Measurements from ENCODE around the gene C15orf40.

Gene C15orf40

DNA sequence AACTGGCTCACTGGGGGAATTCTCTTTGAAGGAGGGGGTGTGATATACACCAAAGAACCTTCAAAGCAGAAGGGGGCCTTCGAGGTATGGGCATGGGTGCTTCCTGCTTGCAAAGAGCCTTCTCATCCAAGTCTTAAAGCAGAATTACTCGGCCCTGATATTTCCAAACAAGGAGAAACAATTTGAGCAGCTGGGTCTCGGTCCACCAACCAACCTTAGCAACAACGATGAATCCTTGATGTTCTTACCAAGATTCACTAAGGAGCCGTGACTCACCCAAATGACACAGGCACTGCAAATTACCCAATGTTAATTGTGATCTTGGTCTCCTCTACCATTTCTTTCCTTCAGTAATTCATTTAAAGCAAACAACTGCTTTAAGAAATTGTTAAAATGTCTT is 66.6 kb downstream of the C15orf40 start:
- Histone ChIP-seq H3K4me2 (ENCODE audit: insufficient read depth, low read length, poor library complexity, severe bottlenecking) (no peak overlapping the region), H3K27me3 (ENCODE audit: control insufficient read depth in 3 of 3, insufficient read depth in 3 of 3, low read depth in 1 of 3, low read length in 3 of 3) (no peaks in the 10 kb centered on the region), H3K14ac (ENCODE audit: low read length) (no peak overlapping the region), H3K4ac (ENCODE audit: low read length) (no peak overlapping the region), H3K4me1 (ENCODE audit: control insufficient read depth in 2 of 2, insufficient read depth in 1 of 2, low read depth in 1 of 2, low read length in 2 of 2) (peaks cover 0 to 2% of the 10 kb centered on the region in 2 donors), H3K4me3 (ENCODE audit: low read length in 2 of 2) (no peak overlapping the region), H2AFZ (ENCODE audit: low read length) (no peak overlapping the region), H2BK12ac (ENCODE audit: low read length) (no peak overlapping the region), H3K9me3 (replicated peaks in 1 of 2; ENCODE audit: control insufficient read depth in 2 of 2, insufficient read depth in 1 of 2, low read depth in 1 of 2, low read length in 2 of 2) (no peaks in the 10 kb centered on the region), H2AK5ac (ENCODE audit: low read depth, low read length) (no peak overlapping the region), H3K79me1 (ENCODE audit: low read depth, low read length) (no peaks in the 10 kb centered on the region), H3K27ac (replicated peaks; ENCODE audit: low read length) (no peak overlapping the region), H4K8ac (ENCODE audit: low read depth, low read length) (no peak overlapping the region), H3K18ac (ENCODE audit: low read length) (no peak overlapping the region), H2BK15ac (ENCODE audit: low read length) (no peak overlapping the region), H4K91ac (ENCODE audit: low read depth, low read length, poor library complexity) (no peak overlapping the region), H2BK120ac (ENCODE audit: low read depth, low read length) (no peak overlapping the region), H3K23ac (ENCODE audit: low read depth, low read length, poor library complexity) (no peak overlapping the region), H2BK5ac (ENCODE audit: low read length) (no peak overlapping the region), H3K36me3 (replicated peaks in 1 of 2; ENCODE audit: control insufficient read depth in 2 of 2, insufficient read depth in 2 of 2, low read length in 2 of 2) (no peaks in the 10 kb centered on the region), H3K9ac (ENCODE audit: low read depth, low read length, poor library complexity) (no peak overlapping the region)
- no peak for DNase-seq (ENCODE audit: low spot score)
- WGBS, 2 donors (ENCODE audit: extremely low coverage in 2 of 2, insufficient read length in 2 of 2, insufficient replicate concordance in 1 of 2): no CpG with 5 or more reads among the region's 5 CpGs

DNA sequence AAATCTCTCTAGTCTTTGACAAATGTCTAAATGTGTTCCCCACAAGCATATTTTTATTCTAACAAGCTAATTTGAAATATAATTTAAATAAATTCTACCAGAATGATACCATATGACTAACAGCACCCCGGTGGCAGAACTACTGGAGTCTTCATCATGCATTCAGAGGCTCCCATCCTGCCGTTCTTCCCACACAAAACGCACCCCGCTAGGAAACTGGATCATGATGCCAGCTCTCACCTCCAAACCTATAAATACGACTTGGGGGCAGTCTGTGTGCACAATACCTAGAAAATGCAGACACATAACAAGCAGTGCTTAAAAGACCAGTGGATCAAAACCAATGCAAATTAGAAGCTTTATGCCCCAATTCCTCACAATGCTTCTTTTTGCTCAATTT is 67.4 kb downstream of the C15orf40 start:
- Histone ChIP-seq H2AK5ac (ENCODE audit: low read depth, low read length) (no peak overlapping the region), H3K27ac (replicated peaks; ENCODE audit: low read length) (no peak overlapping the region), H2BK15ac (ENCODE audit: low read length) (no peak overlapping the region), H3K27me3 (ENCODE audit: control insufficient read depth in 3 of 3, insufficient read depth in 3 of 3, low read depth in 1 of 3, low read length in 3 of 3) (no peaks in the 10 kb centered on the region), H3K9ac (ENCODE audit: low read depth, low read length, poor library complexity) (no peak overlapping the region), H3K23ac (ENCODE audit: low read depth, low read length, poor library complexity) (no peak overlapping the region), H3K4me3 (ENCODE audit: low read length in 2 of 2) (no peak overlapping the region), H2AFZ (ENCODE audit: low read length) (no peak overlapping the region), H2BK5ac (ENCODE audit: low read length) (no peak overlapping the region), H3K4me2 (ENCODE audit: insufficient read depth, low read length, poor library complexity, severe bottlenecking) (no peak overlapping the region), H3K9me3 (replicated peaks in 1 of 2; ENCODE audit: control insufficient read depth in 2 of 2, insufficient read depth in 1 of 2, low read depth in 1 of 2, low read length in 2 of 2) (no peaks in the 10 kb centered on the region), H2BK12ac (ENCODE audit: low read length) (no peak overlapping the region), H4K8ac (ENCODE audit: low read depth, low read length) (no peak overlapping the region), H3K36me3 (replicated peaks in 1 of 2; ENCODE audit: control insufficient read depth in 2 of 2, insufficient read depth in 2 of 2, low read length in 2 of 2) (no peaks in the 10 kb centered on the region), H4K91ac (ENCODE audit: low read depth, low read length, poor library complexity) (no peak overlapping the region), H3K79me1 (ENCODE audit: low read depth, low read length) (no peaks in the 10 kb centered on the region), H3K18ac (ENCODE audit: low read length) (no peak overlapping the region), H3K4me1 (ENCODE audit: control insufficient read depth in 2 of 2, insufficient read depth in 1 of 2, low read depth in 1 of 2, low read length in 2 of 2) (peaks cover 0 to 2% of the 10 kb centered on the region in 2 donors), H3K14ac (ENCODE audit: low read length) (no peak overlapping the region), H3K4ac (ENCODE audit: low read length) (no peak overlapping the region), H2BK120ac (ENCODE audit: low read depth, low read length) (no peak overlapping the region)
- no peak for DNase-seq (ENCODE audit: low spot score)
- no CpG with 5 or more reads among the region's 5 CpGs for WGBS, 2 donors (ENCODE audit: extremely low coverage in 2 of 2, insufficient read length in 2 of 2, insufficient replicate concordance in 1 of 2)

DNA sequence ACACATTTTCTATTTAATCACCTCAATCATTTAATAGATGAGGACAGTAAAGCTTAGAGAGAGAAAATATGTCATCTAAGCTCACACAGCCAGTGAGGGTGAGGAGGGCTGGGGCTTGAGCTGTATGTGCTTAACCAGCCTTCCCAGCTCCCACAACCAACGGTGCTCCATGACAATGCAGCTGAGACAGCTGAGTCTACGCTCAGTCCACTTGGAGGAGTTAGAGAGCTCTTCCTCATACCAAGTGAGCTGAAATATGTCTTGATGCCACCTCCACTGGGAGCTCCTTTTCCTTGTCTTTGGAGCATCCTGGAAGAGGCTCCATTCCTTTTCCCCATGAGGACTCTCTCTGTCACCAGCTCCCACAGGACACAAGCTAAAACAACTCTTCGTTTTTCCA is 68.3 kb downstream of the C15orf40 start:
- H3K27ac ChIP-seq (replicated peaks; ENCODE audit: low read length): no peak overlapping the region
- no peak overlapping the region for H2BK120ac ChIP-seq (ENCODE audit: low read depth, low read length)
- H3K27me3 ChIP-seq (ENCODE audit: control insufficient read depth in 3 of 3, insufficient read depth in 3 of 3, low read depth in 1 of 3, low read length in 3 of 3): no peaks in the 10 kb centered on the region
- H3K14ac ChIP-seq (ENCODE audit: low read length): no peak overlapping the region
- H2AFZ ChIP-seq (ENCODE audit: low read length): no peak overlapping the region
- DNase-seq (ENCODE audit: low spot score): no peak
- H2BK12ac ChIP-seq (ENCODE audit: low read length): no peak overlapping the region
- no peak overlapping the region for H4K91ac ChIP-seq (ENCODE audit: low read depth, low read length, poor library complexity)
- no peak overlapping the region for H4K8ac ChIP-seq (ENCODE audit: low read depth, low read length)
- no peaks in the 10 kb centered on the region for H3K79me1 ChIP-seq (ENCODE audit: low read depth, low read length)
- WGBS, 2 donors (ENCODE audit: extremely low coverage in 2 of 2, insufficient read length in 2 of 2, insufficient replicate concordance in 1 of 2): no CpG with 5 or more reads among the region's 3 CpGs
- H3K9me3 ChIP-seq (replicated peaks in 1 of 2; ENCODE audit: control insufficient read depth in 2 of 2, insufficient read depth in 1 of 2, low read depth in 1 of 2, low read length in 2 of 2): no peaks in the 10 kb centered on the region
- no peak overlapping the region for H3K4ac ChIP-seq (ENCODE audit: low read length)
- H2BK15ac ChIP-seq (ENCODE audit: low read length): no peak overlapping the region
- no peak overlapping the region for H3K18ac ChIP-seq (ENCODE audit: low read length)
- H3K4me3 ChIP-seq (ENCODE audit: low read length in 2 of 2): no peak overlapping the region
- H3K9ac ChIP-seq (ENCODE audit: low read depth, low read length, poor library complexity): no peak overlapping the region
- no peak overlapping the region for H2BK5ac ChIP-seq (ENCODE audit: low read length)
- H2AK5ac ChIP-seq (ENCODE audit: low read depth, low read length): no peak overlapping the region
- H3K4me1 ChIP-seq (ENCODE audit: control insufficient read depth in 2 of 2, insufficient read depth in 1 of 2, low read depth in 1 of 2, low read length in 2 of 2): peaks cover 0 to 2% of the 10 kb centered on the region in 2 donors
- H3K23ac ChIP-seq (ENCODE audit: low read depth, low read length, poor library complexity): no peak overlapping the region
- no peak overlapping the region for H3K4me2 ChIP-seq (ENCODE audit: insufficient read depth, low read length, poor library complexity, severe bottlenecking)
- no peaks in the 10 kb centered on the region for H3K36me3 ChIP-seq (replicated peaks in 1 of 2; ENCODE audit: control insufficient read depth in 2 of 2, insufficient read depth in 2 of 2, low read length in 2 of 2)

DNA sequence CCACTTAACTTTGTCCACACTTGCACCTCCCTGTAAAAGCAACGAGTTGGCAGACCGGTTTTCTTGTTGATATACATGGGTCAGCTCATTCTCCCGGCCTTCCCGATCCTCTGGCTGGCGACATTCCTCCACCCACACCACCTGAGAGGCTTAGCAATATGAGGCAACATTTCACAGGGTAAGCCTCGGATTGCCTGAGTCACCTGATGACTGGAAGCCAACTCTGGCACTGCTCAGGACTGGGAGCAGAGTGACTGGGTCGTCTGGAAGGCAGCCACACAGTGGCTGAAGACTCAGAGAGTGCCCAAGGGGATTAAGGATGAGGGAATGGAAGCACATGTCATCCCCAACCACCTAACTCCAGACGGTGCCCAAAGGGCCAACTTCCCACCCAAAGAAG is 68.7 kb downstream of the C15orf40 start:
- DNase-seq (ENCODE audit: low spot score): no peak
- no CpG with 5 or more reads among the region's 8 CpGs for WGBS, 2 donors (ENCODE audit: extremely low coverage in 2 of 2, insufficient read length in 2 of 2, insufficient replicate concordance in 1 of 2)
- no peaks in the 10 kb centered on the region for H3K79me1 ChIP-seq (ENCODE audit: low read depth, low read length)

More for the DNA sequence above, 68.7 kb downstream of the C15orf40 start:
- Histone ChIP-seq H3K18ac (ENCODE audit: low read length) (no peak overlapping the region), H2BK15ac (ENCODE audit: low read length) (no peak overlapping the region), H3K27ac (replicated peaks; ENCODE audit: low read length) (no peak overlapping the region), H3K4ac (ENCODE audit: low read length) (no peak overlapping the region), H3K23ac (ENCODE audit: low read depth, low read length, poor library complexity) (no peak overlapping the region), H2AFZ (ENCODE audit: low read length) (no peak overlapping the region), H3K4me2 (ENCODE audit: insufficient read depth, low read length, poor library complexity, severe bottlenecking) (no peak overlapping the region), H3K9ac (ENCODE audit: low read depth, low read length, poor library complexity) (no peak overlapping the region), H3K4me3 (ENCODE audit: low read length in 2 of 2) (no peak overlapping the region), H3K27me3 (ENCODE audit: control insufficient read depth in 3 of 3, insufficient read depth in 3 of 3, low read depth in 1 of 3, low read length in 3 of 3) (no peaks in the 10 kb centered on the region), H2BK12ac (ENCODE audit: low read length) (no peak overlapping the region), H2BK120ac (ENCODE audit: low read depth, low read length) (no peak overlapping the region), H4K91ac (ENCODE audit: low read depth, low read length, poor library complexity) (no peak overlapping the region), H3K36me3 (replicated peaks in 1 of 2; ENCODE audit: control insufficient read depth in 2 of 2, insufficient read depth in 2 of 2, low read length in 2 of 2) (no peaks in the 10 kb centered on the region), H3K9me3 (replicated peaks in 1 of 2; ENCODE audit: control insufficient read depth in 2 of 2, insufficient read depth in 1 of 2, low read depth in 1 of 2, low read length in 2 of 2) (no peaks in the 10 kb centered on the region), H3K14ac (ENCODE audit: low read length) (no peak overlapping the region), H3K4me1 (ENCODE audit: control insufficient read depth in 2 of 2, insufficient read depth in 1 of 2, low read depth in 1 of 2, low read length in 2 of 2) (peaks cover 0 to 2% of the 10 kb centered on the region in 2 donors), H2AK5ac (ENCODE audit: low read depth, low read length) (no peak overlapping the region), H2BK5ac (ENCODE audit: low read length) (no peak overlapping the region), H4K8ac (ENCODE audit: low read depth, low read length) (no peak overlapping the region)

All from neuronal stem cell (in vitro differentiated cells).